Activated gamma-delta T cell treated with anti-CD3 and anti-CD28 coated beads, Interleukin-2, amount 50 U/mL, for 16 hours (primary cell): ENCODE measurements around the gene FBXO47.
"Not testable (repeated sequence)": the region's sequence is repeated elsewhere in the genome, so short reads cannot be mapped to it uniquely, and the experiment has no call there.

Experiments
- DNase-seq: peaks from one replicate; pipeline ENCODE4 v3.0.0-alpha.2; 2020; ENCODE audit warnings: low read depth

FBXO47 gene

GRCh38 chr17:38922538-38923297 lies 44.5 kb downstream of the FBXO47 start:
- no peak for DNase-seq

- no peak for DNase-seq
These were observed 45.3 kb downstream of the FBXO47 start for GRCh38 chr17:38921756-38922411.

GRCh38 chr17:38920374-38921291 lies 46.6 kb downstream of the FBXO47 start:
- no peak for DNase-seq

- DNase-seq = no peak
These were observed 47.7 kb downstream of the FBXO47 start for GRCh38 chr17:38919316-38920078.

- no peak for DNase-seq
These were observed 48.3 kb downstream of the FBXO47 start for GRCh38 chr17:38918916-38919315.

- DNase-seq = no peak
These were observed 48.9 kb downstream of the FBXO47 start for GRCh38 chr17:38918129-38918913.

GRCh38 chr17:38917259-38917658 lies 49.9 kb downstream of the FBXO47 start:
- no peak for DNase-seq

- DNase-seq = no peak
These were observed 50.4 kb downstream of the FBXO47 start for GRCh38 chr17:38916771-38917170.

- no peak for DNase-seq
These were observed 51.6 kb downstream of the FBXO47 start for GRCh38 chr17:38915639-38915995.

GRCh38 chr17:38914741-38915638 lies 52.2 kb downstream of the FBXO47 start:
- no peak for DNase-seq

- DNase-seq = no peak
These were observed 54.9 kb downstream of the FBXO47 start for GRCh38 chr17:38912221-38912813.

GRCh38 chr17:38911731-38912081 lies 55.5 kb downstream of the FBXO47 start:
- DNase-seq = not testable (repeated sequence)

- no peak for DNase-seq
These were observed 56.0 kb downstream of the FBXO47 start for GRCh38 chr17:38911081-38911730.

GRCh38 chr17:38910325-38910724 lies 56.9 kb downstream of the FBXO47 start:
- DNase-seq = no peak

GRCh38 chr17:38908676-38909181 lies 58.5 kb downstream of the FBXO47 start:
- no peak for DNase-seq

GRCh38 chr17:38907930-38908675 lies 59.1 kb downstream of the FBXO47 start:
- no peak for DNase-seq

- no peak for DNase-seq
These were observed 60.6 kb downstream of the FBXO47 start for GRCh38 chr17:38906460-38907228.
